ENCODE results near the gene DRGX. TPM values are rescaled to one million over a fixed set of nuclear protein-coding genes. Genes with fewer than 3 reads are reported as not detected.

The DRGX gene
- total RNA-seq, 4 donors from 2014 or later = not detected

GRCh38 chr10:49364747-49365146, 31.1 kb downstream of the DRGX start:
- no peaks in the 10 kb centered on the region for H3K27me3 ChIP-seq
- no peaks in the 10 kb centered on the region for H3K9me3 ChIP-seq
- no peak for DNase-seq
- H3K36me3 ChIP-seq = no peaks in the 10 kb centered on the region
- no peak overlapping the region for H3K27ac ChIP-seq
- intact Hi-C loops (cut with DNase I) = no loop called here
- TF ChIP-seq CTCF (IDR thresholded peaks at IDR 0.05) = no peak
- no peak for TF ChIP-seq POLR2A (IDR thresholded peaks at IDR 0.05)
- no peak overlapping the region for H3K4me3 ChIP-seq (replicated peaks in 1 of 3)
- H3K4me1 ChIP-seq = no peaks in the 10 kb centered on the region
- WGBS, 2 donors = 81 to 87% methylated on average over 8 of the region's 8 CpGs

- H3K36me3 ChIP-seq = no peaks in the 10 kb centered on the region
- TF ChIP-seq CTCF (IDR thresholded peaks at IDR 0.05) = no peak
- TF ChIP-seq POLR2A (IDR thresholded peaks at IDR 0.05) = no peak
- intact Hi-C loops (cut with DNase I) = no loop called here
- WGBS, 2 donors = 84 to 86% methylated on average over 5 of the region's 5 CpGs
- no peak overlapping the region for H3K4me3 ChIP-seq (replicated peaks in 1 of 3)
- H3K9me3 ChIP-seq = no peaks in the 10 kb centered on the region
- no peaks in the 10 kb centered on the region for H3K4me1 ChIP-seq
- H3K27me3 ChIP-seq = no peaks in the 10 kb centered on the region
- no peak for DNase-seq
- H3K27ac ChIP-seq = no peak overlapping the region
Observed at GRCh38 chr10:49364051-49364450, 31.8 kb downstream of the DRGX start.

GRCh38 chr10:49363309-49364031, 32.4 kb downstream of the DRGX start:
- no peak for DNase-seq
- intact Hi-C loops (cut with DNase I) = no loop called here
- Histone ChIP-seq H3K36me3 (no peaks in the 10 kb centered on the region), H3K27me3 (no peaks in the 10 kb centered on the region), H3K27ac (no peak overlapping the region), H3K4me3 (replicated peaks in 1 of 3) (no peak overlapping the region), H3K4me1 (no peaks in the 10 kb centered on the region), H3K9me3 (no peaks in the 10 kb centered on the region)
- no peak for TF ChIP-seq POLR2A (IDR thresholded peaks at IDR 0.05)
- TF ChIP-seq CTCF (IDR thresholded peaks at IDR 0.05) = no peak
- 88 to 93% methylated on average over 8 of the region's 8 CpGs for WGBS, 2 donors

- H3K9me3 ChIP-seq = no peaks in the 10 kb centered on the region
- no peaks in the 10 kb centered on the region for H3K27me3 ChIP-seq
- H3K27ac ChIP-seq = no peak overlapping the region
- no peak overlapping the region for H3K4me3 ChIP-seq (replicated peaks in 1 of 3)
- H3K36me3 ChIP-seq = no peaks in the 10 kb centered on the region
- WGBS, 2 donors = 86 to 90% methylated on average over 10 of the region's 10 CpGs
- TF ChIP-seq POLR2A (IDR thresholded peaks at IDR 0.05) (no peak), CTCF (IDR thresholded peaks at IDR 0.05) (no peak)
- intact Hi-C loops (cut with DNase I) = no loop called here
- no peaks in the 10 kb centered on the region for H3K4me1 ChIP-seq
- DNase-seq = no peak
Observed at GRCh38 chr10:49362596-49363260, 33.2 kb downstream of the DRGX start.
